Neural cell (in vitro differentiated cells): ENCODE measurements around the gene TMEM26.
"Not testable (repeated sequence)": the region's sequence is repeated elsewhere in the genome, so short reads cannot be mapped to it uniquely, and the experiment has no call there.

ENCODE experiments used
- CTCF ChIP-seq: fragments of 450-650 bp; IDR thresholded peaks from 2 replicates; pipeline ENCODE4 v1.5.1; 2014; ENCODE audit warnings: antibody characterized with exemption, mild to moderate bottlenecking, moderate library complexity; ENCODE audit not compliant: poor library complexity, severe bottlenecking
- EP300 ChIP-seq: fragments of 450-650 bp; conservative IDR thresholded peaks from 2 replicates; pipeline ENCODE4 v1.6.1; 2014; ENCODE audit warnings: antibody characterized with exemption, mild to moderate bottlenecking, moderate library complexity; ENCODE audit not compliant: poor library complexity, severe bottlenecking
- EZH2 ChIP-seq: fragments of 200-600, 300-800 bp; shearing (Covaris generic), sonication (generic); IDR thresholded peaks from 2 replicates; pipeline ENCODE4 v1.6.1; 2014; ENCODE audit warnings: antibody characterized with exemption, low read length, borderline replicate concordance, mild to moderate bottlenecking; ENCODE audit not compliant: insufficient read depth, poor library complexity, severe bottlenecking
- MXI1 ChIP-seq: fragments of 450-650 bp; conservative IDR thresholded peaks from 2 replicates; pipeline ENCODE4 v1.6.1; 2014; ENCODE audit warnings: antibody characterized with exemption, mild to moderate bottlenecking; ENCODE audit not compliant: poor library complexity, severe bottlenecking
- POLR2AphosphoS5 ChIP-seq: IDR thresholded peaks from 2 replicates; pipeline ENCODE4 v1.6.1; 2012
- TAF1 ChIP-seq: IDR thresholded peaks from 2 replicates; pipeline ENCODE4 v1.6.1; 2012; ENCODE audit warnings: low read depth

- not testable (repeated sequence) for TF ChIP-seq CTCF, POLR2AphosphoS5, TAF1, EP300, EZH2, MXI1
These were observed 72.0 kb downstream of the TMEM26 start for GRCh38 chr10:61381153-61381552.
